Measurements from ENCODE around the gene SEL1L3.

- TF ChIP-seq CTCF (IDR thresholded peaks at IDR 0.05) (no peak), POLR2AphosphoS5 (IDR thresholded peaks at IDR 0.05) (no peak), POLR2A (IDR thresholded peaks at IDR 0.05) (no peak), EP300 (IDR thresholded peaks at IDR 0.05) (no peak)
Observed at GRCh38 chr4:25722964-25723363, 139.8 kb downstream of the SEL1L3 start.

Measured in sigmoid colon (tissue), 4 donors.